Measurements from ENCODE around the gene CPNE2. TPM values are rescaled to one million over a fixed set of nuclear protein-coding genes. Genes with fewer than 3 reads are reported as not detected.

The CPNE2 gene
- total RNA-seq, 1 experiment from 2014 or later: 14.5 TPM

- TF ChIP-seq CTCF (IDR thresholded peaks at IDR 0.05; ENCODE audit: unreplicated experiment): no peak
- no peaks in the 10 kb centered on the region for H3K27me3 Mint-ChIP-seq (ENCODE audit: unreplicated experiment)
- intact Hi-C loops (cut with micrococcal nuclease; ENCODE audit: unreplicated experiment): no loop called here
- no peak overlapping the region for H3K4me3 Mint-ChIP-seq (ENCODE audit: low read depth, unreplicated experiment)
- H3K27ac Mint-ChIP-seq (ENCODE audit: unreplicated experiment): no peak overlapping the region
- no TSS peak for BruUV-seq (replicated peaks)
- H3K9me3 Mint-ChIP-seq (ENCODE audit: low read depth, unreplicated experiment): no peaks in the 10 kb centered on the region
- no peak for DNase-seq
- peaks cover 6% of the 10 kb centered on the region for H3K36me3 Mint-ChIP-seq (ENCODE audit: insufficient read depth, unreplicated experiment)
- no peaks in the 10 kb centered on the region for H3K4me1 Mint-ChIP-seq (ENCODE audit: low read depth, unreplicated experiment)
- CTCF ChIA-PET: no interaction called here
Observed at GRCh38 chr16:57143149-57143921, 51.0 kb downstream of the CPNE2 start.

GRCh38 chr16:57144027-57144426 lies 51.6 kb downstream of the CPNE2 start:
- intact Hi-C loops (cut with micrococcal nuclease; ENCODE audit: unreplicated experiment): no loop called here
- no peak overlapping the region for H3K4me3 Mint-ChIP-seq (ENCODE audit: low read depth, unreplicated experiment)
- no peaks in the 10 kb centered on the region for H3K4me1 Mint-ChIP-seq (ENCODE audit: low read depth, unreplicated experiment)
- no peak overlapping the region for H3K27ac Mint-ChIP-seq (ENCODE audit: unreplicated experiment)
- no peak for DNase-seq
- no peak for TF ChIP-seq CTCF (IDR thresholded peaks at IDR 0.05; ENCODE audit: unreplicated experiment)
- peaks cover 6% of the 10 kb centered on the region for H3K36me3 Mint-ChIP-seq (ENCODE audit: insufficient read depth, unreplicated experiment)
- CTCF ChIA-PET: no interaction called here
- no peaks in the 10 kb centered on the region for H3K27me3 Mint-ChIP-seq (ENCODE audit: unreplicated experiment)
- no peaks in the 10 kb centered on the region for H3K9me3 Mint-ChIP-seq (ENCODE audit: low read depth, unreplicated experiment)
- BruUV-seq (replicated peaks): no TSS peak

- Mint-ChIP-seq H3K36me3 (ENCODE audit: insufficient read depth, unreplicated experiment) (peaks cover 6% of the 10 kb centered on the region), H3K27me3 (ENCODE audit: unreplicated experiment) (no peaks in the 10 kb centered on the region), H3K4me3 (ENCODE audit: low read depth, unreplicated experiment) (no peak overlapping the region), H3K9me3 (ENCODE audit: low read depth, unreplicated experiment) (no peaks in the 10 kb centered on the region), H3K27ac (ENCODE audit: unreplicated experiment) (peak overlapping the region; percentile 27), H3K4me1 (ENCODE audit: low read depth, unreplicated experiment) (no peaks in the 10 kb centered on the region)
- intact Hi-C loops (cut with micrococcal nuclease; ENCODE audit: unreplicated experiment): no loop called here
- no peak for TF ChIP-seq CTCF (IDR thresholded peaks at IDR 0.05; ENCODE audit: unreplicated experiment)
- DNase-seq: no peak
- BruUV-seq (replicated peaks): no TSS peak
- CTCF ChIA-PET: no interaction called here
Observed at GRCh38 chr16:57145046-57146021, 53.0 kb downstream of the CPNE2 start.

GRCh38 chr16:57146040-57146647 lies 53.8 kb downstream of the CPNE2 start:
- TF ChIP-seq CTCF (IDR thresholded peaks at IDR 0.05; ENCODE audit: unreplicated experiment): no peak
- H3K27ac Mint-ChIP-seq (ENCODE audit: unreplicated experiment): no peak overlapping the region
- H3K27me3 Mint-ChIP-seq (ENCODE audit: unreplicated experiment): no peaks in the 10 kb centered on the region
- no peak overlapping the region for H3K4me3 Mint-ChIP-seq (ENCODE audit: low read depth, unreplicated experiment)
- no peak for DNase-seq
- intact Hi-C loops (cut with micrococcal nuclease; ENCODE audit: unreplicated experiment): no loop called here
- BruUV-seq (replicated peaks): no TSS peak
- no peaks in the 10 kb centered on the region for H3K4me1 Mint-ChIP-seq (ENCODE audit: low read depth, unreplicated experiment)
- CTCF ChIA-PET: no interaction called here
- peaks cover 6% of the 10 kb centered on the region for H3K36me3 Mint-ChIP-seq (ENCODE audit: insufficient read depth, unreplicated experiment)
- no peaks in the 10 kb centered on the region for H3K9me3 Mint-ChIP-seq (ENCODE audit: low read depth, unreplicated experiment)
